Gastrocnemius medialis (tissue), 4 donors: ENCODE results near the gene GIPC3. TPM values are rescaled to one million over a fixed set of nuclear protein-coding genes. Genes with fewer than 3 reads are reported as not detected.
A peak's percentile ranks its signal among the peaks of the same experiment; 100 is the strongest.

ENCODE experiments used
- ATAC-seq, 2 donors: fragments of 150-250 bp; one replicate each; pipeline ENCODE4 v1.9.1; 2016
- DNase-seq, 2 donors: peaks; one replicate each; pipeline ENCODE4 v3.0.0-alpha.2; 2019
- H3K27ac ChIP-seq, 4 donors: fragments of 200-600 bp; sonication (generic); 1 replicate in 1 of 4; 2 replicates in 3 of 4; pipeline ENCODE4 v1.5.1; 2016 to 2018; ENCODE audit warnings: mild to moderate bottlenecking in 2 of 4, moderate library complexity in 1 of 4
- H3K27me3 ChIP-seq, 3 donors: fragments of 200-600 bp; sonication (generic) in 2 of 3; 1 replicate in 1 of 3; 2 replicates in 2 of 3; pipeline versions ENCODE4 v1.5.1 to v1.6.0; 2016 to 2019; ENCODE audit warnings: mild to moderate bottlenecking in 1 of 3, moderate library complexity in 1 of 3
- H3K36me3 ChIP-seq, 2 donors: fragments of 200-600 bp; sonication (generic) in 1 of 2; one replicate each; pipeline ENCODE4 v1.5.1; 2017 to 2018
- H3K4me1 ChIP-seq, 2 donors: fragments of 200-600 bp; sonication (generic) in 1 of 2; one replicate each; pipeline ENCODE4 v1.5.1; 2016 to 2017; ENCODE audit warnings: mild to moderate bottlenecking in 2 of 2
- H3K4me3 ChIP-seq, 4 donors: fragments of 200-600 bp; sonication (generic) in 3 of 4; 1 replicate in 1 of 4; 2 replicates in 3 of 4; pipeline ENCODE4 v1.5.1; 2016 to 2019; ENCODE audit warnings: mild to moderate bottlenecking in 2 of 4
- H3K9me3 ChIP-seq, 3 donors: fragments of 200-600 bp; sonication (generic) in 2 of 3; 1 replicate in 1 of 3; 2 replicates in 2 of 3; pipeline ENCODE4 v1.5.1; 2016 to 2019
- CTCF ChIP-seq, 5 experiments: fragments of 450-650 bp in 3 of 5; fragments of 200-600 bp in 2 of 5; sonication (generic) in 2 of 5; IDR thresholded peaks in 4 of 5; conservative IDR thresholded peaks in 1 of 5; 1 replicate in 4 of 5; 2 replicates in 1 of 5; pipeline ENCODE4 v1.5.1; 2016 to 2019; ENCODE audit warnings: antibody characterized with exemption in 5 of 5, mild to moderate bottlenecking in 3 of 5, moderate library complexity in 3 of 5
- POLR2A ChIP-seq, 2 donors: fragments of 450-650 bp; IDR thresholded peaks; one replicate each; pipeline ENCODE4 v1.6.1; 2017; ENCODE audit warnings: antibody characterized with exemption in 2 of 2, mild to moderate bottlenecking in 2 of 2, moderate library complexity in 2 of 2
- in situ Hi-C, 4 donors: fragments of 200-750 bp; cut with MboI; loops; one replicate each; pipeline versions ENCODE4 v1.15.0 to v1.8.0; 2017; ENCODE audit warnings: low sequenced_read_pairs in 4 of 4
- intact Hi-C: fragments of 100-400 bp; cut with DNase I; formaldehyde crosslinking; loops from one replicate; pipeline ENCODE4 v1.15.1; 2023; ENCODE audit warnings: low total_unique reads
- total RNA-seq, 4 donors: library from RNA; depleted of rRNA; stranded (reverse); fragments of >200 nt; gene quantifications; one replicate each; pipeline versions ENCODE4 v1.1.0 to v1.2.3, GENCODE V29; 2016

GIPC3 gene
- total RNA-seq, 4 donors from 2014 or later: 0.15 to 1.1 (median 0.33) TPM

- no peaks in the 10 kb centered on the region for H3K27me3 ChIP-seq
- intact Hi-C loops: no loop called here
- H3K4me3 ChIP-seq: no peak overlapping the region
- no peaks in the 10 kb centered on the region for H3K36me3 ChIP-seq
- in situ Hi-C loops: no loop called here
- no peak for ATAC-seq
- no peaks in the 10 kb centered on the region for H3K9me3 ChIP-seq
- no peak for TF ChIP-seq POLR2A (IDR thresholded peaks at IDR 0.05)
- no peak for TF ChIP-seq CTCF (IDR thresholded peaks at IDR 0.05 in 4 of 5, conservative IDR thresholded peaks at IDR 0.05 in 1 of 5)
- DNase-seq: no peak
- peaks cover 16 to 24% of the 10 kb centered on the region in 2 donors for H3K4me1 ChIP-seq
- no peak overlapping the region for H3K27ac ChIP-seq
Observed at GRCh38 chr19:3575260-3575741, 10.0 kb upstream of the GIPC3 start.

GRCh38 chr19:3575949-3576673 is 9.2 kb upstream of the GIPC3 start:
- H3K4me1 ChIP-seq: peaks cover 16 to 24% of the 10 kb centered on the region in 2 donors
- peak overlapping the region in 2 of 4 donors; percentile 18 to 43 for H3K4me3 ChIP-seq
- H3K27ac ChIP-seq: no peak overlapping the region
- no peaks in the 10 kb centered on the region for H3K36me3 ChIP-seq
- no peaks in the 10 kb centered on the region for H3K9me3 ChIP-seq
- in situ Hi-C loops: no loop called here
- no peak for ATAC-seq
- TF ChIP-seq POLR2A (IDR thresholded peaks at IDR 0.05): no peak
- intact Hi-C loops: no loop called here
- DNase-seq: no peak
- no peaks in the 10 kb centered on the region for H3K27me3 ChIP-seq

GRCh38 chr19:3576696-3577443 is 8.4 kb upstream of the GIPC3 start:
- H3K36me3 ChIP-seq: no peaks in the 10 kb centered on the region
- intact Hi-C loops (no loop called here), in situ Hi-C loops (no loop called here)
- no peak for ATAC-seq
- peaks cover 16 to 23% of the 10 kb centered on the region in 2 donors for H3K4me1 ChIP-seq
- H3K27me3 ChIP-seq: no peaks in the 10 kb centered on the region
- H3K27ac ChIP-seq: peak overlapping the region in 1 of 4 donors; percentile 45
- H3K9me3 ChIP-seq: no peaks in the 10 kb centered on the region
- peak overlapping the region in 3 of 4 donors; percentile 9 to 43 (median 18) for H3K4me3 ChIP-seq
- no peak for TF ChIP-seq CTCF (IDR thresholded peaks at IDR 0.05 in 4 of 5, conservative IDR thresholded peaks at IDR 0.05 in 1 of 5)
- TF ChIP-seq POLR2A (IDR thresholded peaks at IDR 0.05): no peak
- DNase-seq: no peak

GRCh38 chr19:3577723-3578344 is 7.4 kb upstream of the GIPC3 start:
- DNase-seq (no peak), ATAC-seq (no peak)
- H3K4me1 ChIP-seq: peaks cover 12 to 19% of the 10 kb centered on the region in 2 donors
- no peak for TF ChIP-seq CTCF (IDR thresholded peaks at IDR 0.05 in 4 of 5, conservative IDR thresholded peaks at IDR 0.05 in 1 of 5)
- TF ChIP-seq POLR2A (IDR thresholded peaks at IDR 0.05): no peak
- in situ Hi-C loops: no loop called here
- H3K4me3 ChIP-seq: no peak overlapping the region
- H3K27me3 ChIP-seq: no peaks in the 10 kb centered on the region
- intact Hi-C loops: no loop called here
- no peaks in the 10 kb centered on the region for H3K9me3 ChIP-seq
- no peak overlapping the region for H3K27ac ChIP-seq
- no peaks in the 10 kb centered on the region for H3K36me3 ChIP-seq

GRCh38 chr19:3578390-3578789 is 6.9 kb upstream of the GIPC3 start:
- in situ Hi-C loops: no loop called here
- ATAC-seq: no peak
- H3K4me1 ChIP-seq: peaks cover 11 to 15% of the 10 kb centered on the region in 2 donors

More at GRCh38 chr19:3578390-3578789, 6.9 kb upstream of the GIPC3 start:
- Histone ChIP-seq H3K36me3 (no peaks in the 10 kb centered on the region), H3K27me3 (no peaks in the 10 kb centered on the region), H3K4me3 (no peak overlapping the region), H3K27ac (no peak overlapping the region), H3K9me3 (no peaks in the 10 kb centered on the region)
- DNase-seq: no peak
- intact Hi-C loops: no loop called here
- TF ChIP-seq POLR2A (IDR thresholded peaks at IDR 0.05) (no peak), CTCF (IDR thresholded peaks at IDR 0.05 in 4 of 5, conservative IDR thresholded peaks at IDR 0.05 in 1 of 5) (no peak)
